ENCODE measurements around the gene ONECUT2. TPM values are rescaled to one million over a fixed set of nuclear protein-coding genes. Genes with fewer than 3 reads are reported as not detected.

The ONECUT2 gene
- total RNA-seq, 1 donor from 2014 or later, result 0.03 TPM

DNA sequence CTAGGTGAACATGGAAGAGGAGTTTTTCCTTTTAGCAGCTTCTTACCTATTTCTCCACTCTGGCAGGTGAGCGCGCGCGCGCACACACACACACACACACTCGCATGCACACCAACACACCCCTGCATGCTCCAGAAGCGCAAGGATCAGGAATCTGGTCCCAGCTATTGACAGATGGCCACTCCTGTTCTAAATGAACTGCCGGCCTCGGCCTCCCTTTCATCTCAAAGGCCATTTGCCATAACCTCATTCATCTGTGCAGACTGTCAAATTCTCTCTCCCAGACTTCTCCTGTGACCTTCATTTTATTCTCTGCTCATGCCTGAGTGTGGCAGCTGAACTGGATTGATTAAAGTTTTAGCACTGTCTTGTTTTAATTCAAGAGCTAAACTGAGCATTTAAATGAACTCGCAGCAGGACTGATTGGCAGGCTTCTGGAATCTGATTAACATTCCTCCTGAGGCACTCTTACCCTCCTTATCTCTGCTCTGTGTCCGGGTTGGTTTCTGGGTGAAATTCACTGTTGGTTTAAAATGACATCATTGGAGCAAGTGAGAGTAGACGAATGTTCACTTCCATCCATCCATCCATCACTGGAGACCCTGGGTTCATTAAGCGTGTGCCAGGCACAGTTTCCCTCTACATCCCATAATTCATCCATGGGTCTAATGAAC, 92.5 kb downstream of the ONECUT2 start:
- TF ChIP-seq, protein P1, sequence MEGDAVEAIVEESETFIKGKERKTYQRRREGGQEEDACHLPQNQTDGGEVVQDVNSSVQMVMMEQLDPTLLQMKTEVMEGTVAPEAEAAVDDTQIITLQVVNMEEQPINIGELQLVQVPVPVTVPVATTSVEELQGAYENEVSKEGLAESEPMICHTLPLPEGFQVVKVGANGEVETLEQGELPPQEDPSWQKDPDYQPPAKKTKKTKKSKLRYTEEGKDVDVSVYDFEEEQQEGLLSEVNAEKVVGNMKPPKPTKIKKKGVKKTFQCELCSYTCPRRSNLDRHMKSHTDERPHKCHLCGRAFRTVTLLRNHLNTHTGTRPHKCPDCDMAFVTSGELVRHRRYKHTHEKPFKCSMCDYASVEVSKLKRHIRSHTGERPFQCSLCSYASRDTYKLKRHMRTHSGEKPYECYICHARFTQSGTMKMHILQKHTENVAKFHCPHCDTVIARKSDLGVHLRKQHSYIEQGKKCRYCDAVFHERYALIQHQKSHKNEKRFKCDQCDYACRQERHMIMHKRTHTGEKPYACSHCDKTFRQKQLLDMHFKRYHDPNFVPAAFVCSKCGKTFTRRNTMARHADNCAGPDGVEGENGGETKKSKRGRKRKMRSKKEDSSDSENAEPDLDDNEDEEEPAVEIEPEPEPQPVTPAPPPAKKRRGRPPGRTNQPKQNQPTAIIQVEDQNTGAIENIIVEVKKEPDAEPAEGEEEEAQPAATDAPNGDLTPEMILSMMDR (IDR thresholded peaks at IDR 0.05), result no peak
- intact Hi-C loops (cut with DNase I), result no loop called here
- no peak overlapping the region for H3K4me3 ChIP-seq
- H3K27me3 ChIP-seq (ENCODE audit: low read depth), result no peaks in the 10 kb centered on the region
- no peaks in the 10 kb centered on the region for H3K36me3 ChIP-seq
- no peak overlapping the region for H3K27ac ChIP-seq
- H3K4me1 ChIP-seq, result no peaks in the 10 kb centered on the region
- DNase-seq (no peak), ATAC-seq (no peak)
- no peaks in the 10 kb centered on the region for H3K9me3 ChIP-seq

DNA sequence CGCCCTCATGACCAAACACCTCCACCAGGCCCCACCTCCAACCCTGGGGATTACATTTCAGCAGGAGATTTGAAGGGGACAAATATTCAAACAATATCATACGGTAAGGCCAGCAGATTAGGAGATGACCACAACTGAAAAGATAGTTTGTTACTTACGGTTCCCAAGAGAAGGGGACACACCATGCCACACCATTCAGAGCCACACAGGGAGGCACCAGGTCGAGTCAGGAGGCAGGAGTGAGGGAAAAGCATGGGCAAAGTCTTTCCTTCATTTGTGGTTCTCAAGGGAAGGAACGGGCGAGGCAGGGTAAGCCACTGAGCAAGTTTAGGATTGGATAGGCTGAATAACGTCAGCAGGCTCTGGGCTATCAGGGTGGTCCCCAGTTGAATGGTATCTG, 94.0 kb downstream of the ONECUT2 start:
- no peaks in the 10 kb centered on the region for H3K9me3 ChIP-seq
- intact Hi-C loops (cut with DNase I), result no loop called here
- H3K4me1 ChIP-seq, result no peaks in the 10 kb centered on the region
- no peaks in the 10 kb centered on the region for H3K36me3 ChIP-seq
- H3K27ac ChIP-seq, result no peak overlapping the region
- ATAC-seq (no peak), DNase-seq (no peak)
- TF ChIP-seq, protein P1 (IDR thresholded peaks at IDR 0.05), result no peak
- no peak overlapping the region for H3K4me3 ChIP-seq
- H3K27me3 ChIP-seq (ENCODE audit: low read depth), result no peaks in the 10 kb centered on the region

DNA sequence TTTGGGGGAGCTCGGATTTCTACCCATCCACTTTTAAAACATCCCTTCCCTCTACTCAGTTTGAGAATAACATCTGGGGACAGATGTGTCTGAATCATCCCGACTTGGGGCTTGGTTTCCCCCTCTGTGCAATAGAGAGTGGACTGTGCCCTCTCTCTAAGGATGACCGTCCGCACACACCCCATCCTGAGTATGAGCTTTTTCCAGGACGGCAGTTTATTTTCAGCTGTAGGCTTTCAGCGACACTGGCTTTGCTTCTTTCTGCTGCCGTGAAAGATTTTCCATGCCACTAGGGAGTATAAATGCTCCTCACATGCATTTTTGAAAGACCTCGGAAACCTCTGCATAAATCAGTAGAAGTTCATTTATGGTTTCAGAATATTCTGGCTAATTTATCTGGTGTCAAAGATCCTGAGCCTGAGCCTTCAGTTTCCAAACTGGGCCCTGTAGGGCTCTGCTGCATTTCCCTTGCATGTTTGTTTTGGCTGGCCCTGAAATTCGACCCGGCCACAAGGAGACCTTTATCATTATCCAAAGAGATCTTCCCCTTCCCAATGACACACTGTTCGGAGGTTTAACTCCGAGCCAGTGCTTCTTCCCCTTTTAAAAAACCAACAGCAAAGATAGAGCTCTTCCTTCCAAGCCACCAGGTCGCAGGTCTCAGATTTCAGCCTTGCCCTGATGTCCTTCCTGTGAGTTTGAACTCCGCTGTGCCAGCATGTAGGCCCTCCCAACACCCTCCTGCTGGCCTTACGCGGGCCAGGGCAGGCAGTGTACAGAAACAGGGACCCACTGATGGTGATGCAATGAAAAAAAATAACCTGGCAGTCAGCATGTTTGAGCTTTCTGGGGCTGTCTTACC, 98.1 kb downstream of the ONECUT2 start:
- no peak overlapping the region for H3K4me3 ChIP-seq
- no peak overlapping the region for H3K27ac ChIP-seq
- DNase-seq (no peak), ATAC-seq (no peak)
- H3K9me3 ChIP-seq, result no peaks in the 10 kb centered on the region
- H3K4me1 ChIP-seq, result no peaks in the 10 kb centered on the region
- no peaks in the 10 kb centered on the region for H3K27me3 ChIP-seq (ENCODE audit: low read depth)
- TF ChIP-seq, protein P1 (IDR thresholded peaks at IDR 0.05), result no peak
- intact Hi-C loops (cut with DNase I), result no loop called here
- H3K36me3 ChIP-seq, result no peaks in the 10 kb centered on the region

DNA sequence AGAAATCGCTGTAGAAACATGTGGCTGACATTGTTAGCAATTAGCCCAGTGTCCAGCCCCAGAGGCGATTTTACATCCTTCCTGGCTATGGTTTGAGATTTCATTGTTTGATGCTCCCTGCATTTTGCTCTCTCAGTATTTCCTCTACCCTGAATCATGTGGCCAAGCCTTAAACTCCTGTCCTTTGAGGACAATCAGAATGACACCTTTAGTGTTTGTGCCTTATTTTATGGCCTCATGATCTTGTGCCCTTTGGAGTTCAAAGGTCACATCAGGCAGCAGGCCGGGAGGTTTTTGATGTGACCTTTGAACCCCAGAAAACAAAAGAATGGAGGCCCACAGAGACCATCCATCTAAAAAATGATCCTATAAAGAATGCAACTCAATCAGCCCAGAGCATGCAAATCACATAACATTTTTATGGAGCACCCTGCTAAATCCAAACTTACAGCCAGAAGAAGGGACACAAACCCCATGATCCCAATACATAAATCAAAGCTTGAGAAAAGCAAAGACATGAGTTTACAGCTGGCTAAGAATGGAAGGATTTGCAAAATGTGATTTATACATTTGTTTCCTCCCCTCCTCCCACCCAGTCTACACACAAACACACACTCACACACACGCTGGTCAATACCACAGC, 98.8 kb downstream of the ONECUT2 start:
- TF ChIP-seq, protein P1 (IDR thresholded peaks at IDR 0.05), result no peak
- no peak for ATAC-seq

DNA sequence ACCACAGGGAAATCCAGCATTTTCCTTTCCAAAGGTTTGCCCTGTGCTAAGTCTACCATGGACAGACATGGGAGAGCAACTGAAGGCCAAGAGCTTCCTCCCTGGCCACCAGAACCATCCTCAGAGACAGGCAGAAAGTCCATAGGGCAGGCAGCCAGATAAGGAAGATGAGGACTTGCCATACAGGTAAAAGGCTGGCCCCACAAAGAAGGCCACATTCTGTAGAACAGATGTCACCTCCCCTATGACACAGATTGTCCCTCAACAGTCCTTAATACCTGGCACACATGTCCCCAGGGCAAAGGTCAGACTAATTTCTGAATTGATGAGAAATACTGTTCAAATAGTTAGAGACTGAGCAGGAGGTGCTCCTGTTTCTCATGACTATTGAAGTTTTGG, 99.3 kb downstream of the ONECUT2 start:
- Histone ChIP-seq H3K27me3 (ENCODE audit: low read depth) (no peaks in the 10 kb centered on the region), H3K4me3 (no peak overlapping the region), H3K9me3 (no peaks in the 10 kb centered on the region), H3K36me3 (no peaks in the 10 kb centered on the region), H3K27ac (no peak overlapping the region), H3K4me1 (no peaks in the 10 kb centered on the region)
- TF ChIP-seq, protein P1 (IDR thresholded peaks at IDR 0.05), result no peak
- intact Hi-C loops (cut with DNase I), result no loop called here
- ATAC-seq, result no peak
- DNase-seq, result no peak

More for the DNA sequence above, 98.8 kb downstream of the ONECUT2 start:
- no peaks in the 10 kb centered on the region for H3K4me1 ChIP-seq
- H3K9me3 ChIP-seq, result no peaks in the 10 kb centered on the region
- intact Hi-C loops (cut with DNase I), result no loop called here
- H3K36me3 ChIP-seq, result no peaks in the 10 kb centered on the region
- no peaks in the 10 kb centered on the region for H3K27me3 ChIP-seq (ENCODE audit: low read depth)
- no peak for DNase-seq
- H3K4me3 ChIP-seq, result no peak overlapping the region
- H3K27ac ChIP-seq, result no peak overlapping the region

Data from lower lobe of right lung (tissue), 2 donors.